ES-I3 (cell line): ENCODE data around the gene SRSF9.
"Not testable (repeated sequence)": the region's sequence is repeated elsewhere in the genome, so short reads cannot be mapped to it uniquely, and the experiment has no call there.

ENCODE experiments used
- H3K36me3 ChIP-seq: 2 replicates; pipeline ENCODE4 v1.6.1; 2013; ENCODE audit warnings: mild to moderate bottlenecking, low read length, control low read depth, moderate library complexity; ENCODE audit not compliant: insufficient read depth
- H3K4me1 ChIP-seq: 2 replicates; pipeline ENCODE4 v1.6.1; 2013; ENCODE audit warnings: mild to moderate bottlenecking, control low read depth, low read length; ENCODE audit not compliant: insufficient read depth
- H3K9ac ChIP-seq: 2 replicates; pipeline ENCODE4 v1.6.1; 2013; ENCODE audit warnings: low read depth, mild to moderate bottlenecking, low read length, moderate library complexity
- H3K9me3 ChIP-seq: 2 replicates; pipeline ENCODE4 v1.6.1; 2013; ENCODE audit warnings: mild to moderate bottlenecking, low read length, moderate library complexity; ENCODE audit not compliant: control insufficient read depth, insufficient read depth

Gene SRSF9

GRCh38 chr12:120469450-120470149 lies at the start of gene SRSF9:
TSS of gene SRSF9 (minus strand) at chr12:120469748. CDS start at chr12:120469609, 139 bp downstream.
- peak within 1 kb of the TSS; percentile 73 for H3K9ac ChIP-seq
- peaks cover 18% of the 10 kb centered on the region for H3K36me3 ChIP-seq
- H3K4me1 ChIP-seq = peaks cover 12% of the 10 kb centered on the region
- H3K9me3 ChIP-seq = no peaks in the 10 kb centered on the region

GRCh38 chr12:120519324-120519723 lies 49.8 kb upstream of the SRSF9 start:
- not testable (repeated sequence) for H3K9me3 ChIP-seq, H3K36me3 ChIP-seq, H3K9ac ChIP-seq, H3K4me1 ChIP-seq

GRCh38 chr12:120515496-120515895 lies 45.9 kb upstream of the SRSF9 start:
- Histone ChIP-seq H3K36me3 (peaks cover 6% of the 10 kb centered on the region), H3K4me1 (no peaks in the 10 kb centered on the region), H3K9ac (no peak overlapping the region), H3K9me3 (no peaks in the 10 kb centered on the region)

- Histone ChIP-seq H3K9me3 (no peaks in the 10 kb centered on the region), H3K36me3 (peaks cover 11% of the 10 kb centered on the region), H3K9ac (no peak overlapping the region), H3K4me1 (no peaks in the 10 kb centered on the region)
Measured at GRCh38 chr12:120514002-120514401, 44.5 kb upstream of the SRSF9 start.

GRCh38 chr12:120508537-120508936 lies 39.0 kb upstream of the SRSF9 start:
- H3K9ac ChIP-seq = no peak overlapping the region
- H3K9me3 ChIP-seq = no peaks in the 10 kb centered on the region
- H3K36me3 ChIP-seq = peaks cover 9% of the 10 kb centered on the region
- peaks cover 7% of the 10 kb centered on the region for H3K4me1 ChIP-seq

- peaks cover 7% of the 10 kb centered on the region for H3K4me1 ChIP-seq
- H3K36me3 ChIP-seq = peaks cover 9% of the 10 kb centered on the region
- H3K9me3 ChIP-seq = no peaks in the 10 kb centered on the region
- no peak overlapping the region for H3K9ac ChIP-seq
Measured at GRCh38 chr12:120504587-120504986, 35.0 kb upstream of the SRSF9 start.

- Histone ChIP-seq H3K36me3 (peaks cover 13% of the 10 kb centered on the region), H3K9me3 (no peaks in the 10 kb centered on the region), H3K9ac (no peak overlapping the region), H3K4me1 (peaks cover 22% of the 10 kb centered on the region)
Measured at GRCh38 chr12:120500581-120500980, 31.0 kb upstream of the SRSF9 start.

GRCh38 chr12:120498870-120499515 lies 29.4 kb upstream of the SRSF9 start:
- Histone ChIP-seq H3K4me1 (peaks cover 15% of the 10 kb centered on the region), H3K36me3 (peaks cover 13% of the 10 kb centered on the region), H3K9ac (no peak overlapping the region), H3K9me3 (no peaks in the 10 kb centered on the region)

GRCh38 chr12:120497524-120498150 lies 28.1 kb upstream of the SRSF9 start:
- Histone ChIP-seq H3K9ac (peak overlapping the region; percentile 77; the same call in 1 of the 2 replicates), H3K9me3 (no peaks in the 10 kb centered on the region), H3K36me3 (peaks cover 5% of the 10 kb centered on the region; the same call in 1 of the 2 replicates), H3K4me1 (peaks cover 15% of the 10 kb centered on the region)

GRCh38 chr12:120496413-120497340 lies 27.1 kb upstream of the SRSF9 start:
- Histone ChIP-seq H3K9me3 (no peaks in the 10 kb centered on the region), H3K4me1 (peaks cover 15% of the 10 kb centered on the region), H3K9ac (peak overlapping the region; percentile 77), H3K36me3 (peaks cover 5% of the 10 kb centered on the region; the same call in 1 of the 2 replicates)

GRCh38 chr12:120495731-120496412 lies 26.3 kb upstream of the SRSF9 start, which contains the start of gene DYNLL1:
TSS of gene DYNLL1 (plus strand) at chr12:120496113. CDS start at chr12:120496422, 309 bp downstream.
- Histone ChIP-seq H3K4me1 (peaks cover 15% of the 10 kb centered on the region), H3K9ac (peak within 1 kb of the TSS; percentile 77), H3K36me3 (peaks cover 5% of the 10 kb centered on the region; the same call in 1 of the 2 replicates), H3K9me3 (no peaks in the 10 kb centered on the region)

GRCh38 chr12:120495186-120495730 lies 25.7 kb upstream of the SRSF9 start:
- H3K4me1 ChIP-seq = peaks cover 15% of the 10 kb centered on the region
- no peaks in the 10 kb centered on the region for H3K9me3 ChIP-seq
- H3K36me3 ChIP-seq = peaks cover 5% of the 10 kb centered on the region
- H3K9ac ChIP-seq = peak overlapping the region; percentile 59

- H3K9ac ChIP-seq = no peak overlapping the region
- no peaks in the 10 kb centered on the region for H3K9me3 ChIP-seq
- peaks cover 2% of the 10 kb centered on the region for H3K36me3 ChIP-seq
- H3K4me1 ChIP-seq = no peaks in the 10 kb centered on the region
Measured at GRCh38 chr12:120490833-120491512, 21.4 kb upstream of the SRSF9 start.
